Lower leg skin (tissue), 4 donors: ENCODE results near the gene TANC1. TPM values are rescaled to one million over a fixed set of nuclear protein-coding genes. Genes with fewer than 3 reads are reported as not detected.

Source experiments
- DNase-seq, 2 donors: peaks; one replicate each; pipeline ENCODE4 v3.0.0-alpha.2; 2019; ENCODE audit warnings: low spot score in 2 of 2
- H3K4me3 ChIP-seq: fragments of 200-600 bp; sonication (generic); 2 replicates; pipeline ENCODE4 v1.5.1; 2017; ENCODE audit warnings: mild to moderate bottlenecking, low read depth; ENCODE audit not compliant: poor library complexity, severe bottlenecking
- CTCF ChIP-seq, 3 donors: fragments of 450-650 bp; IDR thresholded peaks; one replicate each; pipeline ENCODE4 v1.5.1; 2016; ENCODE audit warnings: antibody characterized with exemption in 3 of 3, mild to moderate bottlenecking in 3 of 3, moderate library complexity in 2 of 3
- POLR2A ChIP-seq, 2 donors: fragments of 450-650 bp; IDR thresholded peaks; one replicate each; pipeline ENCODE4 v1.6.1; 2016 to 2017; ENCODE audit warnings: antibody characterized with exemption in 2 of 2, mild to moderate bottlenecking in 1 of 2, moderate library complexity in 1 of 2
- WGBS, 2 donors: methylation state at CpG; one replicate each; pipeline ENCODE4 v1.1.5; 2018; 5-methylcytosine and 5-hydroxymethylcytosine counted together
- intact Hi-C: fragments of 100-400 bp; cut with DNase I; formaldehyde crosslinking; loops from one replicate; pipeline ENCODE4 v1.15.0; 2023; ENCODE audit warnings: low total_unique reads
- total RNA-seq, 4 donors: library from RNA; depleted of rRNA; stranded (reverse); fragments of >200 nt; gene quantifications; one replicate each; pipeline ENCODE4 v1.1.0, GENCODE V29; 2016

TANC1 gene
- total RNA-seq, 4 donors from 2014 or later: 65.8 to 111 (median 93.6) TPM

GRCh38 chr2:158990397-158991214 lies 22.2 kb downstream of the TANC1 start:
- intact Hi-C loops: no loop called here
- no peak for DNase-seq
- WGBS, 2 donors: 88 to 92% methylated on average over 6 of the region's 6 CpGs
- H3K4me3 ChIP-seq: no peak overlapping the region
- TF ChIP-seq POLR2A (IDR thresholded peaks at IDR 0.05) (no peak), CTCF (IDR thresholded peaks at IDR 0.05) (no peak)

- WGBS, 2 donors: 91 to 94% methylated on average over 5 of the region's 5 CpGs
- intact Hi-C loops: no loop called here
- H3K4me3 ChIP-seq: no peak overlapping the region
- TF ChIP-seq POLR2A (IDR thresholded peaks at IDR 0.05) (no peak), CTCF (IDR thresholded peaks at IDR 0.05) (no peak)
- no peak for DNase-seq
Measured at GRCh38 chr2:158993030-158993429, 24.6 kb downstream of the TANC1 start.

- no peak for TF ChIP-seq CTCF (IDR thresholded peaks at IDR 0.05)
- no peak for TF ChIP-seq POLR2A (IDR thresholded peaks at IDR 0.05)
- no peak for DNase-seq
- 82 to 83% methylated on average over 4 of the region's 4 CpGs for WGBS, 2 donors
- H3K4me3 ChIP-seq: no peak overlapping the region
- intact Hi-C loops: no loop called here
Measured at GRCh38 chr2:158993721-158994587, 25.5 kb downstream of the TANC1 start.

GRCh38 chr2:158994920-158995676 lies 26.7 kb downstream of the TANC1 start:
- TF ChIP-seq POLR2A (IDR thresholded peaks at IDR 0.05) (no peak), CTCF (IDR thresholded peaks at IDR 0.05) (no peak)
- H3K4me3 ChIP-seq: no peak overlapping the region
- intact Hi-C loops: no loop called here
- WGBS, 2 donors: 66 to 75% methylated on average over 5 of the region's 5 CpGs
- DNase-seq: no peak

- TF ChIP-seq POLR2A (IDR thresholded peaks at IDR 0.05) (no peak), CTCF (IDR thresholded peaks at IDR 0.05) (no peak)
- intact Hi-C loops: no loop called here
- H3K4me3 ChIP-seq: no peak overlapping the region
- DNase-seq: no peak
- 57 to 68% methylated on average over 5 of the region's 5 CpGs for WGBS, 2 donors
Measured at GRCh38 chr2:158995677-158996049, 27.2 kb downstream of the TANC1 start.
